DMS53 treated with DMSO at 0.1 percent for 48 hours (cell line): Measurements from ENCODE around the gene PPP1R15B.

Experiments used
- DNase-seq: peaks from one replicate; lab custom pipeline; 2025; ENCODE audit not compliant: unreplicated experiment; lab: John Stamatoyannopoulos, UW

PPP1R15B gene

GRCh38 chr1:204421441-204421840, 9.8 kb upstream of the PPP1R15B start:
- no peak for DNase-seq

DNA sequence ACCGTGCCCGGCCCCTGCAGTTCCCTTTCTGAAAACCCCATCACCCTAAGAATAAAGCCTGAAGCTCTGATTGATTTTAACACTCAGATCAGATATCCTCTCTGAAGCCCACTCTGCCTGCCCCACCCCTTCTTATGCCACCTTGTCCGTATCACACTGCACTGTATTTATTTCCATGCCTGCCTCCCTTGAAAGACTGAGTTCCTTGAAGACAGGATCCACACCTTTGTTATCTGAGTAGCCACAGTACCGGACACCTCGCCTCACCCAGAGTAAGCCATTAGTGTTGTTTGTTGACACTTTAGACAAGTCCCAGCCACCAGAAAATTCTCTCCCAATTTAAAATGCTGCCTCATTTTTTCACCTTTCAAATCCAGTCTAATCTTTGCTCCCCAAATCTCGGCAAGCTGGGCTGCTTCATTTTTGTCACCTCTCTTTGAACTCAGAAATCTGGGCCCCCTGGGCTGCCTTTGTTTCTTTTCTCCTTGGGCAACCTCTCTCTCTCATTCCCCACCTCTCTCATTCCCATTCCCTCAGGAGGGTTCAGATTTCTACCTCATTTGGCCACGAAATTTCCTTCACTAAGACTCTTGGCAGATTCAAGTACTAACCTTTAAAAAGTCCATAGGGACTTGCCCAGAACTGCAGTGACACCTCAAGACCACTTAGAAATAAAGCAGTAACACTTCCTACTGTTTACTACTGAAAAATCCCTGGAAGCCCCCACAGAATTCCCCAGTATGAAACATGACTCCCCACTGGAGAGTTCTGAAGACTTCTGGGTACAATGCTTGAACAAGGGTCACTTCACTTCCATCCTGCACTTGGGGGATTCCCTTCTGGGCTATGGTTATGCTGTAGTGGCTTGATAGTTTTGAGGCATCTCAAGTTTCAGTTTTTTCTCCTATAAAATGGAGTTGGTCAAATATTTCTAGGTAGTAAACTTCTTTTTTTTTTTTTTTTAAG, 8.7 kb upstream of the PPP1R15B start:
- no peak for DNase-seq

DNA sequence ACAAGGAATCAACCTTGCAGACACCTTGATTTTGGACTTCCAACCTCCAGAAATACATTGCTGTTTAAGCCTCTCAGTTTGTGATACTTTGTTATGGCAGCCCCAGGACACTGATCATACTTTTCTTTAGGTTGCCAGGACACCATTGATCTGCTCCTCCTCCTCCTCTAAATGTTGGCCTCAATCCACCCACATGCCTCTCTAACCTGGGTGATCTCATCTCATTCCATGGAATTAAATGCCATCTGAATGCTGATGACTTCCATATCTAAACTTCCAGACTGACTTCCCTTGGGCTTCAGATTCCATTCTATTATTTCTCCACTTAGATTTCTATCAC, 7.4 kb upstream of the PPP1R15B start:
- DNase-seq: no peak

DNA sequence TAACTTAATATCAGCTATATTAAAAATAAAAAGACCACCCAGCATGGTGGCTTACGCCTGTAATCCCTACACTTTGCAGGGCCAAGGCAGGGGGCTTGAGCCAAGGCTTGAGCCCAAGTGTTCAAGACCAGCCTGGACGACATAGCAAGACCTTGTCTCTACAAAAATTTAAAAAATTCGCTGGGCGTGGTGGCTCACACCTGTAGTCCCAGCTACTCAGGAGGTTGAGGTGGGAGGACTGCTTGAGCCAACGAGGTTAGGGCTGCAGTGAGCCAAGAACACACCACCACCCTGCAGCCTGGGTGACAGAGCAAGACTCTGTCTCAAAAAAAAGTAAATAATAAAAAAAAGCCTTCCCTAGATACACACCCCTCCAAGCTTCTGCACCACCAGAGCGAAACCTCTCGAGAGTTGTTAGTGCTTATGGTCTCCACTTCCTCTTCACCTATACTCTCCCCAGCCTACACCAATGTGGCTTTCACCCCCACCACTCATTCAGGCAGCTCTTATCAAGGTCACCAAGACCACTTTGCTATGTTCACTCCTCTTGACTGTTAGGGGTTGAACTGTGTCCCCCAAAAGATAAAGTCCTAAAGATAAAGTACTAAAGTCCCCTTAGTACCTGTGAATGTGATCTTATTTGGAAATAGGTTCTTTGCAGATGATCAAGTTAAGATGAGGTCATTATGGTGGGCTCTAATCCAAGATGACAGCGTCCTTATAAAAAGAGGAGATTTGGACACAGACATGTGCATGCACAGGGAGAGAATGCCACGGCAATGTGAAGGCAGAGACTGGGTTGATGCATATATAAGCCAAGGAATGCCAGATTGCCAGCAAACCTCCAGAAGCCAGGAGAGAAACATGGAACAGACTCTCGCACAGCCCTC, 6.8 kb upstream of the PPP1R15B start:
- DNase-seq: no peak

DNA sequence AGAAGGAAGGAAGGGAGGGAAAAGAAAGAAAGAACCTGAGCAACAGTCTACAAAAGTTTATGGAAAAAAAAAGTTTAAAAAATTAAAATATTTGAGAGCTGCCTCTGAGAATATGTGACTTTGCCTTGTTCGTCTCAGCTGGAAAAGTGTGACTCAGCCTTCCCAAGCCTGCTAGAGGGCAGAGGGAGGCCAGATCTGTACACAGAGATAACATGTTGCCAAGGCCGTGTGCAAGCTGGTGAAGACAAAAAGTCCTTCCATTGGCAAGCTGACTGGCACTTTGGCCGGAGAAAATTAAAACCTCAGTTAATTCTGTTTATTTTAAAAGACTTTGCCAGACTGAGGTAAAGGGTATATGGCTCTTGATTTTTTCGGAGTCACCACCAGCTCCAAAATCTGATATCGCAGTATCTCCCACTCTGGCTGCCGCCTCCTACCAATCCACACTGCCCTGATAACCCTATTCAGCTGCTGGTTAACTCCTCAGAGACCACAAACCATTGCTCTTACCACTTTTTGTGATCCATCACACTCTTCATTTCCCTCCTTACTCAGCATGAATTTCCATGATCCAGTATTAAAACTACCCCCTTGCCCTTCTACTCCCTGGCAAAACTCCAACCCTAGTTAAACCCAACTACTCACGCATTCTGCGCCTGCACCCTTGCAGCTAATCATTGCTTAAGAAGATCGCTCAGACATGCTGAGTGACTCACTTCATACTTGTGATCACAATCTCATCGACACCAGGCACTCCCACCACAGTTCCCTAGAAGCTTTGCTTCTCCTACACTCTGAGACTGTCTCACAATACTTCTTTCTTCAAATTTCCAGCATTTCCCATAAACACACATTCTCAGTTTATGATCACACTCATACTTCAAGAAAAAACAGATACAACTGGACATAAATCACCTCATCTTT, 5.7 kb upstream of the PPP1R15B start:
- DNase-seq: peak; percentile 13

- no peak for DNase-seq
Observed at GRCh38 chr1:204416589-204417073, 5.0 kb upstream of the PPP1R15B start.

DNA sequence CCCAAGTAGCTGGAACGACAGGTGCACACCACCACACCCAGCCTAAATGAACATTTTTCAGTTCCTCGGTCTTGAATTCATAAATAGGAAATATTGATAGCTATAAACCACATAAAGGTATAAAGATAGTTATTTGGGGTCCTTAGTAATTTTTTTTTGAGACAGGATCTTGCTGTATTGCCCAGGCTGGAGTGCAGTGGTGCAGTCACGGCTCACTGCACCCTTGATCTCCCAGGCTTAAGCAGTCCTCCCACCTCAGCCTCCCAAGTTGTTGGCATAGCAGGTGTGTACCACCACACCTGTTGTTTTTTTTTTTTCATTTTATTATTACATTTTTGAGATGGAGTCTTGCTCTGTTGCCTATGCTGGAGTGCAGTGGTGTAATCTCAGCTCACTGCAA, 3.7 kb upstream of the PPP1R15B start:
- DNase-seq: no peak

GRCh38 chr1:204414016-204414415, 2.4 kb upstream of the PPP1R15B start:
- DNase-seq: no peak

DNA sequence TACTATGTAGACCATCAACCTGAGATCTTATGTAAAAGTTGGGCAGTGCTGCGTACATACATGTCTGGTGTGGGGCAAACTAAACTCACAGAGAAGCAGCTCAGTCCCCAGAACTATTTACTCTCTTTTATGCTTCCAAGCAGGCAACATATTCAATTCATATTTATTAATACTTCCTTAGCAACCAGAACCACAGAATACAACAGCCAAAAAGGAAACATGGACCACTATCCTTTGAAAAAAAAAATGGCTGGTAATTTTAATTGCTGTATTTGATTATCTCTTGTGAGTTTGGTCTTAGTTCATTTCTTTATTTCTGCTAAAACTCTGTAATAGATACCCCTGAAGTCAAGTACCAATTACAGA, 1.5 kb upstream of the PPP1R15B start:
- no peak for DNase-seq

GRCh38 chr1:204410688-204411450, 748 bp downstream of the PPP1R15B start:
- DNase-seq: peak; percentile 26

DNA sequence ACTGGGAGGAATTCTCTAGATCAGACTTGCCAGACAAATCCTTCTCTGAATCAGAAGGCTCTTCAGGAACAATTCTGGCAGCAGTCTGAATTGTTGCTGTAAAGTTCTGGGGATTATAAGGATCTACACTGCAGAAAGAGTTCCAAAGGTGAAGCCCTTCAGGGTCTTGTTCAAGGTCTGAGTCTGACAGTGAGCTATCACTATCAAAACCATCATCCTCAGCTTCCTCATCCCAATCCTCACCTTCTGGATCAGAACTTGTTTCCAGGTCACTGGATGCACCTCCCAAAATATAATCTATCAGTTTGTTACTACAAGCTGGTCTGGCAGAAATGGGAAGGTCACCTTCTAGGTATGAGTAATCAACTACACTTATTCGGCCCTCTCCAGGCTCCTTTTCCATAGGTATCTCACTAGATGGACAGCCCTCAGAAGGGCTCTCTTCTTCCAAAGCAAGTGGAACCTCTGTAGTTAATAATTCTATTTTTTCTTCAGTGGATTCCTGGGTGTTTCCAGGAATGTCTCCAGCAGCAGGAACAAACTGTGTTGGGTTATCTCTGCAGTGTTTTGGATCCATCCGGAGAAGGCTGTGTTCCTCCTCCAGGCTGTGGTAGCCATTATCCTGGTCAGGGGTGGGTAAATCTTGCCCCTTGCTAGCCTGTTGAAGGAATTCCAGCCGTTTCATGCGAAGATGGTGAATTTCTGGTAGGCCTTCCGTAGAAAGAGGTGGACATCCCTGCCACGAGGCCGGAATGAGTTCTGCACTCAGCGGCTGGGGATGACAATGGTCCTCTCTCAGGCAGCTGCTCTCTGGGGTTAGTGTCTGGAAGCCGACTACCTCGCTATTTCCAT, 1.6 kb downstream of the PPP1R15B start:
- no peak for DNase-seq

DNA sequence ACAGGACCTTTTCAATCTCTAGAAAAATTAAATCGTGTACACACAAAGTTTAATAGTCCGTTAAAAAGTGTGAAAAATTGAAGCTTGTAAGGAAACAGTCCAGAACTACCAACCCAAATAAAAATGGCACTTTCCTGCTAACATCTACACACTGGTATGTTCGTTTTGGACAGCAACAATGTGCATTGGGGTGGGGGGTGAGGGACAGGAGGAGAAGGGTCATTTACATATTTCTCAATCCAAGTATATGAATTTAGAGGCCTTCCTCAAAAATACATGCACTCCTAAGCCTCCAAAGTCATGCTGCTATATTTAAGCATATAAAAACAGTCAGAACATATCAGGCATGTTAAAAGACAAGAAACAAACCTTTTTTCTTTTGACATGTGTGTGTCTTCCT, 2.5 kb downstream of the PPP1R15B start:
- DNase-seq: no peak

DNA sequence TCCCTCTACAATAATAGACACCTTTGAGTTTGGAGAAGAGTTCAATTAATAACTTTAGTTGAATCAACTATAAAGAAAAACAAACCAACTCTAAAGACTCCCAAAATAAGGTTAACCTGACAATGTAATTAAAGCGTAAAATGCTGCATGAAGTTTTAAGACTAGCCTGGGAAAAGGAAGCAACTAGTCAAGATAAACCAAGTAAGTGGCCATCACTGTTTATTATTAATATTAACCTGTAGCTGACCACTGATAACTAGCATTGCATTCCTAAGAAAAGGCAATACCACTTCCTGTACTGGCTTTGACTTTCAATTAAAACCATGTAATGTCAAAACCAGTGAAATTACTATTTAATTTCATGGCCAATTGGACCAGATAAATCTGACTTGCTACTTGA, 3.0 kb downstream of the PPP1R15B start:
- no peak for DNase-seq

- DNase-seq: no peak
Observed at GRCh38 chr1:204408074-204408507, 3.5 kb downstream of the PPP1R15B start.

DNA sequence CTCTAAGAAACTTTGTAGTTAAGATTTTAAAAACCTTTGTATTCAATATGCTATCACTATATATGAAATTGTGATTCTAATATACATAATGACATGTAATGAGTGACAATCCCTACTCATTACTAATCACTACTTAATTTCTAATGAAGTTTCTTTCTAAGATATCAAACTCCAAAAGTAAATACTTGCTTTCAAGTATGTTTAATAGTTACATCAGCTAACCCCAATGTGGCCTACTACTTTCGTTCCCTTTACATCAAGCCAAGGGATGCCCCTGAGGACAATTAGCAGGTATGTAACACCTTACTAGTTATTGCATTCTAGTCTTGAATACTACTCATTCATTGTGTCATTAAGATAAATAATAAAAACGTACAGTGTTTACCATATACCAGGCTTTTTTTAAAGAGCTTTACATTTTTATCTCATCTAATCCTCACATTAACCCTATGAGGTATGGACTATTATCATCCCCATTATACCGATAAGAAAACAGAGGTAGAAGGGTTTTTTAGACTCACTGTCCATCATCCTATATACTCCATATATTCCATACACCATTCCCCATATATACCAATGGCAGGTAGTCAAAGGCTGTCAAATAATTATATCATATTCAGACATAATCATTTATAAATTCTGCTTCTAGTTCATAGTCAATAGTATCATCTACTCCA, 4.2 kb downstream of the PPP1R15B start:
- no peak for DNase-seq

- no peak for DNase-seq
Observed at GRCh38 chr1:204406621-204407020, 5.0 kb downstream of the PPP1R15B start.

DNA sequence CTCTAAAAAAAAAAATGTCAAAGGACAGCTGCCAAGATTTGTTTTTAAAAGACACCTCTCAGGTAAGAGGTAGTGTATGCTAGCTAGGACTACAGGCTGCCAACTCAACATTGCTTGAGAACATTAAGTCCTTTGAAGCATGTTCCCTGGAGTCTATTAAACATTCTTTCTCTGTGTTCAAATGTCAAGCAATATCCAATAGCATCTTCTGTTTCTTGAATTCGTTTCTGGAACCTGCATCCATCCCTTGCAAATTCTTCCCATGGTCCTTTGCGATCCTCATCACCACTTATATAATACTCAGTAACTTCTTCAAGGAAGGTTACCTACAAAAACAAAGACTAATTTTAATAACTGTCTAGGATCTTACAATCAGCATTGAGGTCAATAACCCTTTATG, 5.6 kb downstream of the PPP1R15B start:
- no peak for DNase-seq

- DNase-seq: no peak
Observed at GRCh38 chr1:204404629-204405028, 7.0 kb downstream of the PPP1R15B start.

DNA sequence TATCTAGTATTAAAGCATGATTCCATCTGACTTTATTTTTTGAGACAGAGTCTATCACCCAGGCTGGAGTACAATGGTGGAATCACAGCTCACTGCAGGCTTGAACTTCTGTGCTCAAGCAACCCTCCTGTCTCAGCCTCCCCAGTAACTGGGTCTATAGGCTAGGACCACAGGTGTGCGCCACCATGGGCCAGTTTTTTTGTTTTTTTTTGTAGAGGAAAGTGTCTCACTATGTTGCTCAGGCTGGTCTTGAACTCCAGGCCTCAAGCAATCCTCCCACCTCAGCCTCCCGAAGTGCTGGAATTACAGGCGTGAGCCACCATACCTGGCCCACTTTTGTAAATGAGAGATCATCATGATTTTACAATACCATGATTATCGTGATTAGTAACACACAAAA, 9.2 kb downstream of the PPP1R15B start:
- DNase-seq: no peak
